GM18499 (cell line): ENCODE measurements around the gene NBL1.

ENCODE experiments used
- ATAC-seq: cut with Tn5 transposase; IDR thresholded peaks from one replicate; pipeline ENCODE4 v1.9.1; 2021; ENCODE audit warnings: moderate number of reproducible peaks; ENCODE audit not compliant: insufficient read depth, unreplicated experiment

Gene NBL1

DNA sequence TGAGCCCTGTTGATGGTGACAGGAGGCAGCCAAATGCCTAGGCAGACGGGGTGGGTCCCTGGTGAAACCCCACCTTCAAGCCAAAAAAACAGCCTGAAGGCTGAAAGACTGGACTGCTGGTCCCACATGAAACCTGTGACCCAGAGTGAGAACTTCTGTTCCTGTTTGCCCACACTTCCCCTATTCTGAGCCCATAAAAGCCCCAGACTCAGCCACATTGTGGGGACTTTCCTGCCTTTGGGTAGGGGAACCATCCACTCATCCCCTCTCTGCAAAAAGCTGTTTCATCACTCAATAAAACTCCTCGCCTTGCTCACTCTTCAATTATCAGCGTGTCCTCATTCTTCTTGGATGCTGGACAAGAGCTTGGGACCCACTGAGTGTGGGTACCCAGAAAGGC lies 45.7 kb downstream of the NBL1 start:
- ATAC-seq: no peak

- ATAC-seq: no peak
Observed at GRCh38 chr1:19690342-19690741, 46.2 kb downstream of the NBL1 start.

GRCh38 chr1:19694298-19694697 lies 50.2 kb downstream of the NBL1 start:
- no peak for ATAC-seq

GRCh38 chr1:19695772-19696171 lies 51.7 kb downstream of the NBL1 start:
- no peak for ATAC-seq

DNA sequence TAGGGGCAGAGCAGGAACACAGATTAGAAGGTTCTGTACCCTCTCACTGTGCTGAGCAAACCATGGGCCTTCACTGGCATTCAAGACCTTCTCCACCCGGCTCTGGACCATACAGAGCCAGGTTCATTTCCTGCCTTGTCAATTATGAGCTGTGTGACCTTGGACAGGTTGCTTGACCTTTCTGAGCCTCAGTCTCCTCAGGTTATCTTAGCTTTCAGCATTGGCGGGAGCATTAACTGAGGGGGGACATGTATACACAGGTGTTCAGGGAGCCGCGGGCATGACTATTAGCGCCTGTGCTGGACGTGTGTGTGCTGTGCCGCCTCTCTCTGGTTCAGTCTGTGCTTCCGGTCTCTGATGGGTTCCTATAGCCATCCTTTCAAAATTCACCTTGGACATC lies 52.7 kb downstream of the NBL1 start:
- no peak for ATAC-seq

DNA sequence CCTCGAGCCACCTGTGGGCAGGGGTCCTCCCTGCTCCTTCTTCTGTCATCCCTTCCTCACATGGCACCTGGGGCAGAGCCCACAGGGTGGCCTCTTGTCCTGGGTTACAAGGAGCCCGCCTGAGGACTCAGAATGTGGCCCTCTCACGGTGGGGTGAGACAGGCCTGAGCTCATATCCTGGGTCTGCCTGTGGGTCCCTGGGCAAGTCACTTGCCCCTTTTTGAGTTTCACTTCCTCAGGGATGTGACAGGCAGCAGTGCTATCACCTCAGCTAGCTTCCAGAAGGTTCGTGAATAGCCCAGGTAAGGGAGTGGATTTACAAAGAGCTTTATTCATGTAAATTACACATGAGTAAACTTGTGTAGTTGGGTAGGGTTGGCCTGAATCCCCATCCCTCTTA lies 54.1 kb downstream of the NBL1 start:
- ATAC-seq: no peak

DNA sequence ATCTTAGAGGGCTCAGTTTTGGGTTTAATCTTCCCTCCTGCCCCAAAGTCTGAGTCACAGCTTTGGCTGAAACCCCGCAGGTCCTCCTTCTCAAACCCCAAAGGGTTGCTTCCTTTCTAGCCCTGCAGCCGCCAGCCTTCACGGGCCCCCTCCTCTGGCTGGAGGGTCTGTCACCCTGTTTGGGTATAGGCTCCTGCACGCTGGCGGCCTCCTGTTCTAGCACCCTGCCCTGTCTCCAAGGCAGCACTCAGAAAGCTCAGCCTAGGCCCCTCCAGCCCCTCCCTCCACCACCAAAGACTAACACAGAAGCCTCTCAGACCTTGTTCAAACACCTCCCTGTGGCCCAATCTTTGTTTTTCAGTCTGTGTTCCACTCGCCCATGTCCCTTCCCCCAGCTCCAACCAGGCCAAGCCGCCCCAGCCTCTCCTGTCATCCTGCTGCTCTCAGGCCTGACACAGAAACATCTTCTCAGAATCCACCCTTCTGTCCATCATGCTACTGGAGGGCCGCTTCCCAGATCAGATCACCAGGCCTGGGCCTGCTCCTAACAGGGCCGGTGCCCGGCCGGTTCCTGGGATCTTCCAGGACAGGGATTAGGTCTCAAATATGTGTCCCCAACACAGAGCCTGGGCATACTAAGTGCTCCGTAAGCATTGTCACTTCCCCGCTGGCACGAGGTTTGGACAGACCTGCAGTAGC lies 56.1 kb downstream of the NBL1 start:
- ATAC-seq: no peak

DNA sequence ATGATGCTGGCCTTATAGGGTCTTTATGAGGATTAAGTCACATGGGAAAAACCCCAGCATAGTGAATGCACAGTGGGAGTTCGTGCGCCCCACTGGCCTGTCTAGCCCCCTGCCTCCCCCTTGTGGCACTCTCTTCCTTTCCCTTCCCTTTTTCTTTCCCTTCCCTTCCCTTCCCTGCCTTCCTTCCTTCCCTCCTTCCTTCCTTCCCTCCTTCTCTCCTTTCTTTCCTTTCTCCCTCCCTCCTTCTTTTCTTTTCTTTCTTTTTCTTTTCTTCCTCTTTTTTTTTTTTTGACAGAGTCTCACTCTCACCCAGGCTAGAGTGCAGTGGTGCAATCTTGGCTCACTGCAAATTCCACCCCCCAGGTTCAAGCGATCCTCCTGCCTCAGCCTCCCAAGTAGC lies 59.2 kb downstream of the NBL1 start:
- no peak for ATAC-seq

- no peak for ATAC-seq
Observed at GRCh38 chr1:19704247-19705113, 60.4 kb downstream of the NBL1 start.

- ATAC-seq: no peak
Observed at GRCh38 chr1:19705464-19705863, 61.4 kb downstream of the NBL1 start.

GRCh38 chr1:19706136-19706535 lies 62.0 kb downstream of the NBL1 start:
- no peak for ATAC-seq
